Measurements from ENCODE around the gene LEFTY1.

Gene LEFTY1

GRCh38 chr1:225852413-225853124 is 36.4 kb downstream of the LEFTY1 start:
- no peak for TF ChIP-seq CTCF (IDR thresholded peaks at IDR 0.05)
- H3K27ac ChIP-seq = no peak overlapping the region
- peaks cover 100% of the 10 kb centered on the region for H3K36me3 ChIP-seq
- H3K9me3 ChIP-seq = no peaks in the 10 kb centered on the region
- no peaks in the 10 kb centered on the region for H3K27me3 ChIP-seq
- H3K4me3 ChIP-seq (ENCODE audit: low read depth in 1 of 2, low read length in 1 of 2) = no peak overlapping the region
- H3K4me1 ChIP-seq (ENCODE audit: control insufficient read depth in 1 of 2, insufficient read depth in 1 of 2, low read depth in 1 of 2, low read length in 1 of 2) = no peaks in the 10 kb centered on the region

GRCh38 chr1:225851805-225852204 is 37.1 kb downstream of the LEFTY1 start:
- Histone ChIP-seq H3K27me3 (no peaks in the 10 kb centered on the region), H3K4me1 (ENCODE audit: control insufficient read depth in 1 of 2, insufficient read depth in 1 of 2, low read depth in 1 of 2, low read length in 1 of 2) (no peaks in the 10 kb centered on the region), H3K4me3 (ENCODE audit: low read depth in 1 of 2, low read length in 1 of 2) (no peak overlapping the region), H3K9me3 (no peaks in the 10 kb centered on the region), H3K27ac (peak overlapping the region; percentile 3), H3K36me3 (peaks cover 100% of the 10 kb centered on the region)
- no peak for TF ChIP-seq CTCF (IDR thresholded peaks at IDR 0.05)

DNA sequence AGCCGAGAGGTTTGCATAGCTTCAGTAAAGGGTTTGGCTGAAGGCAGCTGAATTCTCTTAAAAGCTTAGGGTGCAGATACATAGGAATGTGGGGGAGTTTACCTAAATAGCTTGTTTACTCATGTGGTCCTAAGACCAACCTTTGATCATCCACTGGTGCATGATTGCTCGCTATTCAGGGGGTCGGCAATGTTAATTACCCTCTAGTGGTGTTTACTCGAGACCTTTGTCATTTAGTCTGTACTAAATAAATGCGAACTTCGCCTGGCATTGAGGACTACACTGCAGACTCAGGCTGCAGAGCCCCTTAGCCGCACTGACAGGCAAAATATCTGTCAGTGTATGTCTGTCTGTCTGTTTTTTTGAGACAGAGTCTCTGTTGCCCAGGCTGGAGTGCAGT is 38.6 kb downstream of the LEFTY1 start:
- no peak overlapping the region for H3K27ac ChIP-seq
- H3K4me3 ChIP-seq (ENCODE audit: low read depth in 1 of 2, low read length in 1 of 2) = no peak overlapping the region
- H3K4me1 ChIP-seq (ENCODE audit: control insufficient read depth in 1 of 2, insufficient read depth in 1 of 2, low read depth in 1 of 2, low read length in 1 of 2) = no peaks in the 10 kb centered on the region

GRCh38 chr1:225849925-225850324 is 39.0 kb downstream of the LEFTY1 start:
- H3K4me3 ChIP-seq (ENCODE audit: low read depth in 1 of 2, low read length in 1 of 2) = no peak overlapping the region
- no peak overlapping the region for H3K27ac ChIP-seq
- H3K4me1 ChIP-seq (ENCODE audit: control insufficient read depth in 1 of 2, insufficient read depth in 1 of 2, low read depth in 1 of 2, low read length in 1 of 2) = no peaks in the 10 kb centered on the region
- peaks cover 100% of the 10 kb centered on the region for H3K36me3 ChIP-seq
- H3K9me3 ChIP-seq = no peaks in the 10 kb centered on the region
- H3K27me3 ChIP-seq = no peaks in the 10 kb centered on the region
- no peak for TF ChIP-seq CTCF (IDR thresholded peaks at IDR 0.05)

More for the DNA sequence above, 38.6 kb downstream of the LEFTY1 start:
- Histone ChIP-seq H3K36me3 (peaks cover 100% of the 10 kb centered on the region), H3K27me3 (no peaks in the 10 kb centered on the region), H3K9me3 (no peaks in the 10 kb centered on the region)
- TF ChIP-seq CTCF (IDR thresholded peaks at IDR 0.05) = no peak

DNA sequence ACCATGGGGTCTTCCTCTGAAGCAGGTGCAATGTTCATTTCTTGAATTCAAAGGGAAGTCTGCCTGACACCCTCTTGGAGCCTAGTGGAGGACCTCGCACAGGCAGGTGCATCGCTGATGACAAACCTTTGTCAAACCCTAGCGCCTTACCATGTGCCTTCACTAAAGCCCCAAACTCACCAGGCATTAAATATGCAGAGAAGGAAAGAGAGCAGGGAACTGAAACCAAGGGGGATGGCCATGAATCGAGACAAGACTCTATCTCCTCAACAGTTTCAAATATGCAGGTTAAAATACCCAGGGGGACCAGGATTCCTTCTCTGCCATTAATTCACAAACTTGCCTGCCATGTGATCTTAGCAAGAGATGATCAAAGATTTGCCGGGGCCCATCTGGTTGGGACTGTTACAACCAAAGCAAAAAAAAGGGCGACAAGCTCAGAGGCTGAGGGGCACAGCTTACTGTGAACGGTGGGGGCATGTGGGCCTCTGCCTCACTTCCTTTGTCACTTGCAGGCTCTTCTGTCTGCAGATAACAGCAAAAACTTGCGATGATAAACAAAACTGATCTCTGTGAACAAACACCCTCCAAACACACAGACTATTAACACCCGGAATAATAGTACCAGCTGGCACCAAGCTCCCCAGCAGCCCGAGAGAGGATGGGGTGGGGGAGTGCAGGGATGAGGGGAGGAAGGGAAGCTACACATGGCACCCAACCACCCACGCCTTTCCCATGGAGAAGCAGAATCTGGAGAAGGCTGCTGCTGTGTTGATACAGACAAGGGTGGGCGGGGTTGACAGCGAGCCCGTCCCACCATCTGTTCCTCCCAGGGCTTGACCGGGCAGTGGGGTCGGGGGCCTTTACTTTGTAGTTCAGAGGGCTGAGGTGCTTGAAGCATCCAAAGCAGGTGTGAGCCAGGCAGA is 40.7 kb downstream of the LEFTY1 start:
- Histone ChIP-seq H3K4me3 (ENCODE audit: low read depth in 1 of 2, low read length in 1 of 2) (no peak overlapping the region), H3K27me3 (no peaks in the 10 kb centered on the region), H3K9me3 (no peaks in the 10 kb centered on the region), H3K4me1 (ENCODE audit: control insufficient read depth in 1 of 2, insufficient read depth in 1 of 2, low read depth in 1 of 2, low read length in 1 of 2) (no peaks in the 10 kb centered on the region), H3K36me3 (peaks cover 100% of the 10 kb centered on the region), H3K27ac (no peak overlapping the region)
- no peak for TF ChIP-seq CTCF (IDR thresholded peaks at IDR 0.05)

All from neutrophil (primary cell).